ENCODE results near the gene THAP9.

THAP9 gene

GRCh38 chr4:82919386-82919785, 18.9 kb downstream of the THAP9 start (continued):
- no peak for TF ChIP-seq ZNF704 (tag by site-specific recombination; IDR thresholded peaks at IDR 0.05)

- Histone ChIP-seq H3K4me3 (ENCODE audit: low read depth, low read length) (no peak overlapping the region), H3K27ac (ENCODE audit: extremely low read depth, low read depth, low read length) (no peak overlapping the region), H3K36me3 (ENCODE audit: control insufficient read depth in 2 of 2, insufficient read depth in 1 of 2, low read length in 2 of 2) (peaks cover 0 to 19% of the 10 kb centered on the region in 2 experiments; a peak in 1 of 3 replicates), H3K4me1 (ENCODE audit: control insufficient read depth, insufficient read depth, low read length) (no peaks in the 10 kb centered on the region), H3K9me3 (ENCODE audit: control insufficient read depth, insufficient read depth, low read depth, low read length) (no peaks in the 10 kb centered on the region)
- CTCF ChIA-PET: no interaction called here
- POLR2A ChIA-PET: no interaction called here
- no peak for TF ChIP-seq REST (tag by site-specific recombination; IDR thresholded peaks at IDR 0.05)
- TF ChIP-seq AEBP2 (tag by site-specific recombination; IDR thresholded peaks at IDR 0.05; ENCODE audit: borderline replicate concordance): no peak
- TF ChIP-seq ZNF548 (tag by site-specific recombination; IDR thresholded peaks at IDR 0.05): no peak
- TF ChIP-seq ZBTB26 (tag by site-specific recombination; optimal IDR thresholded peaks at IDR 0.05): no peak
- TF ChIP-seq ZNF19 (tag by site-specific recombination; IDR thresholded peaks at IDR 0.05; ENCODE audit: low read depth): no peak
- TF ChIP-seq ZNF610 (tag by site-specific recombination; IDR thresholded peaks at IDR 0.05; ENCODE audit: borderline replicate concordance): no peak
- no peak for TF ChIP-seq KLF17 (tag by site-specific recombination; IDR thresholded peaks at IDR 0.05)
- TF ChIP-seq TSHZ1 (tag by site-specific recombination; IDR thresholded peaks at IDR 0.05; ENCODE audit: borderline replicate concordance): no peak
- no peak for TF ChIP-seq ZNF391 (tag by site-specific recombination; IDR thresholded peaks at IDR 0.05; ENCODE audit: borderline replicate concordance, low read depth)
- no peak for TF ChIP-seq MEIS1 (CRISPR knock-in tag; IDR thresholded peaks at IDR 0.05; ENCODE audit: borderline replicate concordance)
- TF ChIP-seq ZNF501 (tag by site-specific recombination; IDR thresholded peaks at IDR 0.05): no peak
- no peak for TF ChIP-seq TCF7L2 (IDR thresholded peaks at IDR 0.05; ENCODE audit: borderline replicate concordance, low read depth, low read length)
- no peak for TF ChIP-seq ZNF660 (tag by site-specific recombination; IDR thresholded peaks at IDR 0.05)
Measured at GRCh38 chr4:82921795-82922194, 21.3 kb downstream of the THAP9 start.
